Measurements from ENCODE around the gene WDFY2. TPM values are rescaled to one million over a fixed set of nuclear protein-coding genes. Genes with fewer than 3 reads are reported as not detected.

WDFY2 gene
- polyA plus RNA-seq, 1 donor from 2014 or later = 5.3 TPM

DNA sequence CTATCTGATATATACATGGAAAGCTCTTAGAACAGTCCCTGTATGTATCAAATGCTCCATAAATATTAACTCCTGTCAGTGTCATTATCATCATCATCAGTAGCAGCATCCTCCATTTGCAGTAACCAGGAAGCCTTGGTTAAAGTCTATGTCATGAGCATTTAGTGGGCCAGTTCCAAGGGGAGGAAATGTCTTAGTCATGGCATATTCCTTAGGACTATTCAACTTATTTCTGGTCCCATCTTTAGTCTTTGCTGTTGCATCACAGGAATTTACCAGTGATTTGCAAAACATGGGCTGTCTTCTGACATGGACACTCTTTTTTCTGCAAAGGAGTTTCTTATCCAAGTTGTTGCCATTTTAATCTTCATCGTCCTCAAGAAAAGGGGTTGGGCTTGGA, 98.4 kb downstream of the WDFY2 start:
- H3K27ac ChIP-seq (ENCODE audit: low read length) = no peak overlapping the region
- no peaks in the 10 kb centered on the region for H3K79me2 ChIP-seq (replicated peaks; ENCODE audit: insufficient read depth, low read length)
- no peak overlapping the region for H3K4me3 ChIP-seq (ENCODE audit: low read length)
- H3K9me3 ChIP-seq (ENCODE audit: low read length) = no peaks in the 10 kb centered on the region
- TF ChIP-seq EZH2 (IDR thresholded peaks at IDR 0.05; ENCODE audit: borderline replicate concordance, insufficient read depth, low read length, poor library complexity, severe bottlenecking) (no peak), POLR2AphosphoS5 (IDR thresholded peaks at IDR 0.05) (no peak), SMC3 (conservative IDR thresholded peaks at IDR 0.05; ENCODE audit: poor library complexity) (no peak), EP300 (conservative IDR thresholded peaks at IDR 0.05; ENCODE audit: poor library complexity, severe bottlenecking) (no peak), CTCF (IDR thresholded peaks at IDR 0.05; ENCODE audit: poor library complexity, severe bottlenecking) (no peak), TAF1 (IDR thresholded peaks at IDR 0.05; ENCODE audit: low read depth) (no peak), MXI1 (conservative IDR thresholded peaks at IDR 0.05; ENCODE audit: poor library complexity, severe bottlenecking) (no peak), RAD21 (conservative IDR thresholded peaks at IDR 0.05) (no peak), REST (IDR thresholded peaks at IDR 0.05; ENCODE audit: borderline replicate concordance) (no peak)
- H3K9me2 ChIP-seq (ENCODE audit: insufficient read depth, low read length) = no peaks in the 10 kb centered on the region
- no peaks in the 10 kb centered on the region for H4K20me1 ChIP-seq (ENCODE audit: insufficient read depth)
- H2AFZ ChIP-seq (ENCODE audit: low read depth, low read length) = no peak overlapping the region
- no peaks in the 10 kb centered on the region for H3K27me3 ChIP-seq (ENCODE audit: insufficient read depth, low read depth, low read length)
- no peak overlapping the region for H3K9ac ChIP-seq (ENCODE audit: low read length)
- H3K36me3 ChIP-seq (ENCODE audit: insufficient read depth, low read length) = no peaks in the 10 kb centered on the region
- H3K4me2 ChIP-seq (ENCODE audit: low read length) = no peak overlapping the region
- H3F3A ChIP-seq (ENCODE audit: insufficient read depth, low read length, poor library complexity, severe bottlenecking) = no peaks in the 10 kb centered on the region

- Histone ChIP-seq H3K36me3 (ENCODE audit: insufficient read depth, low read length) (no peaks in the 10 kb centered on the region), H3K9me3 (ENCODE audit: low read length) (no peaks in the 10 kb centered on the region), H3K79me2 (replicated peaks; ENCODE audit: insufficient read depth, low read length) (no peaks in the 10 kb centered on the region), H2AFZ (ENCODE audit: low read depth, low read length) (no peak overlapping the region), H3K9me2 (ENCODE audit: insufficient read depth, low read length) (no peaks in the 10 kb centered on the region), H3K9ac (ENCODE audit: low read length) (no peak overlapping the region), H3K27ac (ENCODE audit: low read length) (no peak overlapping the region), H3F3A (ENCODE audit: insufficient read depth, low read length, poor library complexity, severe bottlenecking) (no peaks in the 10 kb centered on the region), H3K4me2 (ENCODE audit: low read length) (no peak overlapping the region), H3K27me3 (ENCODE audit: insufficient read depth, low read depth, low read length) (no peaks in the 10 kb centered on the region), H3K4me3 (ENCODE audit: low read length) (no peak overlapping the region), H4K20me1 (ENCODE audit: insufficient read depth) (no peaks in the 10 kb centered on the region)
- TF ChIP-seq SMC3 (conservative IDR thresholded peaks at IDR 0.05; ENCODE audit: poor library complexity) (no peak), TAF1 (IDR thresholded peaks at IDR 0.05; ENCODE audit: low read depth) (no peak), CTCF (IDR thresholded peaks at IDR 0.05; ENCODE audit: poor library complexity, severe bottlenecking) (no peak), MXI1 (conservative IDR thresholded peaks at IDR 0.05; ENCODE audit: poor library complexity, severe bottlenecking) (no peak), REST (IDR thresholded peaks at IDR 0.05; ENCODE audit: borderline replicate concordance) (no peak), EZH2 (IDR thresholded peaks at IDR 0.05; ENCODE audit: borderline replicate concordance, insufficient read depth, low read length, poor library complexity, severe bottlenecking) (no peak), EP300 (conservative IDR thresholded peaks at IDR 0.05; ENCODE audit: poor library complexity, severe bottlenecking) (no peak), RAD21 (conservative IDR thresholded peaks at IDR 0.05) (no peak), POLR2AphosphoS5 (IDR thresholded peaks at IDR 0.05) (no peak)
These were observed 99.3 kb downstream of the WDFY2 start for GRCh38 chr13:51683597-51683996.
